Endothelial cell of umbilical vein (primary cell): ENCODE results near the gene SLC9A9. TPM values are rescaled to one million over a fixed set of nuclear protein-coding genes. Genes with fewer than 3 reads are reported as not detected.

ENCODE experiments used
- BruUV-seq: library from RNA; stranded (reverse); fragments of 400-500 nt; replicated peaks from 2 replicates; lab custom pipeline; 2021; lab: Mats Ljungman, UMichigan
- CTCF ChIA-PET: fragments of 300-600, 350-600 bp; sonication (Branson Sonifier 250); formaldehyde crosslinking; loops from one replicate; lab custom pipeline; 2021; ENCODE audit warnings: antibody characterized with exemption, inconsistent platforms; lab: Charles Lee
- POLR2A ChIA-PET: fragments of 300-600, 350-600 bp; sonication (Branson Sonifier 250); formaldehyde crosslinking; loops from one replicate; lab custom pipeline; 2021; ENCODE audit warnings: antibody characterized with exemption, inconsistent platforms; lab: Charles Lee
- DNase-seq: peaks from one replicate; pipeline ENCODE4 v3.0.0-alpha.2; 2011; ENCODE audit warnings: low read depth, low spot score
- FAIRE-seq: peaks from 2 replicates; lab custom pipeline; 2011; peaks lifted over from hg19 to GRCh38; lab: Jason Lieb, UNC
- H2AFZ ChIP-seq: 2 replicates; pipeline ENCODE4 v1.6.0; 2012; ENCODE audit warnings: low read depth, low read length, control low read depth, inconsistent platforms
- H3K27ac ChIP-seq: 2 replicates; pipeline ENCODE4 v1.5.1; 2011; ENCODE audit warnings: low read depth, mild to moderate bottlenecking, control low read depth, low read length, moderate library complexity; ENCODE audit not compliant: insufficient read depth
- H3K27me3 ChIP-seq, 2 experiments: 2 replicates each; pipeline versions ENCODE4 v1.6.0 to v1.6.1; 2011; ENCODE audit warnings: low read length in 2 of 2, mixed read lengths in 1 of 2; ENCODE audit not compliant: control insufficient read depth in 2 of 2, insufficient read depth in 2 of 2
- H3K36me3 ChIP-seq, 2 experiments: 2 replicates in 1 of 2; 3 replicates in 1 of 2; pipeline ENCODE4 v1.5.1; 2011; ENCODE audit warnings: low read length in 2 of 2, mild to moderate bottlenecking in 1 of 2, moderate library complexity in 1 of 2; ENCODE audit not compliant: control insufficient read depth in 2 of 2, insufficient read depth in 2 of 2; ENCODE audit errors: extremely low read depth in 1 of 2
- H3K4me1 ChIP-seq: 3 replicates; pipeline ENCODE4 v1.5.1; 2011; ENCODE audit warnings: mild to moderate bottlenecking, low read length; ENCODE audit not compliant: control insufficient read depth, insufficient read depth; ENCODE audit errors: extremely low read depth
- H3K4me2 ChIP-seq: 2 replicates; pipeline ENCODE4 v1.6.1; 2011; ENCODE audit warnings: low read length, control low read depth, mixed read lengths; ENCODE audit not compliant: insufficient read depth
- H3K4me3 ChIP-seq, 3 experiments: fragments of 200-600 bp in 1 of 3; sonication (generic), shearing (Covaris generic) in 1 of 3; replicated peaks in 1 of 3; 2 replicates each; pipeline ENCODE4 v1.5.1; 2011 to 2016; ENCODE audit warnings: control low read depth in 3 of 3, low read length in 3 of 3, mild to moderate bottlenecking in 2 of 3, inconsistent platforms in 1 of 3, low read depth in 1 of 3, moderate library complexity in 1 of 3; ENCODE audit not compliant: insufficient read depth in 1 of 3
- H3K79me2 ChIP-seq: 2 replicates; pipeline ENCODE4 v1.6.0; 2012; ENCODE audit warnings: low read length, inconsistent platforms; ENCODE audit not compliant: control insufficient read depth, insufficient read depth
- H3K9ac ChIP-seq: replicated peaks from 2 replicates; pipeline ENCODE3; 2011; ENCODE audit warnings: low read length, control low read depth; ENCODE audit not compliant: insufficient read depth; ENCODE audit errors: extremely low read depth
- H3K9me1 ChIP-seq: replicated peaks from 3 replicates; pipeline ENCODE4 v1.6.0; 2011; ENCODE audit warnings: mild to moderate bottlenecking, low read length; ENCODE audit not compliant: control insufficient read depth, insufficient read depth; ENCODE audit errors: extremely low read depth
- H3K9me3 ChIP-seq: replicated peaks from 2 replicates; pipeline ENCODE4 v1.5.1; 2012; ENCODE audit warnings: low read length, inconsistent platforms; ENCODE audit not compliant: control insufficient read depth, insufficient read depth
- H4K20me1 ChIP-seq: replicated peaks from 2 replicates; pipeline ENCODE3; 2011; ENCODE audit warnings: mild to moderate bottlenecking, low read length; ENCODE audit not compliant: control insufficient read depth, insufficient read depth; ENCODE audit errors: extremely low read depth
- CTCF ChIP-seq, 2 donors: IDR thresholded peaks; 1 replicate in 1 of 2; 2 replicates in 1 of 2; pipeline ENCODE4 v1.5.1; 2011; ENCODE audit warnings: low read length in 2 of 2, mild to moderate bottlenecking in 2 of 2, moderate library complexity in 2 of 2, control low read depth in 1 of 2, inconsistent platforms in 1 of 2, low read depth in 1 of 2; ENCODE audit not compliant: insufficient read depth in 1 of 2; ENCODE audit errors: extremely low read depth in 1 of 2
- EZH2 ChIP-seq: IDR thresholded peaks from 2 replicates; pipeline ENCODE4 v1.6.1; 2012; ENCODE audit warnings: borderline replicate concordance, low read depth, mild to moderate bottlenecking, moderate library complexity, low read length, inconsistent platforms; ENCODE audit not compliant: severe bottlenecking
- FOS ChIP-seq: IDR thresholded peaks from 2 replicates; pipeline ENCODE4 v1.6.1; 2011; ENCODE audit warnings: mild to moderate bottlenecking, low read length, moderate library complexity, borderline replicate concordance; ENCODE audit not compliant: insufficient read depth
- JUN ChIP-seq: IDR thresholded peaks from 2 replicates; pipeline ENCODE4 v1.6.1; 2011; ENCODE audit warnings: borderline replicate concordance, low read depth; ENCODE audit not compliant: insufficient read length, insufficient read depth
- POLR2AphosphoS5 ChIP-seq: IDR thresholded peaks from 2 replicates; pipeline ENCODE4 v1.6.1; 2012; ENCODE audit warnings: low read depth, mild to moderate bottlenecking, control low read depth, low read length, moderate library complexity; ENCODE audit not compliant: insufficient read depth
- dilution Hi-C: fragments of 300-500 bp; cut with MboI; formaldehyde crosslinking; loops from one replicate; pipeline ENCODE4 v1.15.0; 2019; ENCODE audit warnings: low sequenced_read_pairs; ENCODE audit not compliant: extremely low pct_ligation_motif_present
- intact Hi-C: fragments of 100-400 bp; cut with micrococcal nuclease; formaldehyde crosslinking; loops from one replicate; pipeline ENCODE4 v1.10.0; 2022
- polyA plus RNA-seq, 4 experiments: library from polyadenylated mRNA; depleted of rRNA in 3 of 4; stranded (reverse) in 3 of 4; unstranded in 1 of 4; fragments of >200 nt; gene quantifications; 2 replicates each; pipeline versions ENCODE4 v1.2.1 to v1.2.3, GENCODE V29; 2011 to 2012; ENCODE audit warnings: missing spikeins in 1 of 4
- total RNA-seq: library from RNA; stranded (reverse); gene quantifications from 2 replicates; pipeline ENCODE4 v1.2.3, GENCODE V29; 2021

SLC9A9 gene
- total and polyA plus RNA-seq, 2 donors (not counting 3 experiments of a cell fraction or from before 2014, with no cell fraction given) = 1.5 to 1.8 TPM

- Histone ChIP-seq H3K36me3 (no peaks in the 10 kb centered on the region), H3K9ac (no peak overlapping the region), H3K4me3 (no peak overlapping the region), H3K79me2 (no peaks in the 10 kb centered on the region), H2AFZ (no peak overlapping the region), H3K9me1 (no peaks in the 10 kb centered on the region), H3K27ac (no peak overlapping the region), H3K9me3 (no peaks in the 10 kb centered on the region), H3K4me1 (peaks cover 15% of the 10 kb centered on the region), H3K27me3 (no peaks in the 10 kb centered on the region), H3K4me2 (no peak overlapping the region), H4K20me1 (no peaks in the 10 kb centered on the region)
- BruUV-seq = no TSS peak
- FAIRE-seq (no peak), DNase-seq (no peak)
- CTCF ChIA-PET = no interaction called here
- intact Hi-C loops = no loop called here
- TF ChIP-seq POLR2AphosphoS5 (no peak), JUN (no peak), FOS (no peak), EZH2 (no peak), CTCF (IDR thresholded peaks at IDR 0.05; ENCODE audit: extremely low read depth in 1 of 2, insufficient read depth in 1 of 2, low read depth in 1 of 2, low read length in 2 of 2) (no peak)
- dilution Hi-C loops = no loop called here
- POLR2A ChIA-PET = no interaction called here
These were observed 2.6 kb upstream of the SLC9A9 start for GRCh38 chr3:143850877-143851276.
